Measurements from ENCODE around the gene KRT72.

Gene KRT72

DNA sequence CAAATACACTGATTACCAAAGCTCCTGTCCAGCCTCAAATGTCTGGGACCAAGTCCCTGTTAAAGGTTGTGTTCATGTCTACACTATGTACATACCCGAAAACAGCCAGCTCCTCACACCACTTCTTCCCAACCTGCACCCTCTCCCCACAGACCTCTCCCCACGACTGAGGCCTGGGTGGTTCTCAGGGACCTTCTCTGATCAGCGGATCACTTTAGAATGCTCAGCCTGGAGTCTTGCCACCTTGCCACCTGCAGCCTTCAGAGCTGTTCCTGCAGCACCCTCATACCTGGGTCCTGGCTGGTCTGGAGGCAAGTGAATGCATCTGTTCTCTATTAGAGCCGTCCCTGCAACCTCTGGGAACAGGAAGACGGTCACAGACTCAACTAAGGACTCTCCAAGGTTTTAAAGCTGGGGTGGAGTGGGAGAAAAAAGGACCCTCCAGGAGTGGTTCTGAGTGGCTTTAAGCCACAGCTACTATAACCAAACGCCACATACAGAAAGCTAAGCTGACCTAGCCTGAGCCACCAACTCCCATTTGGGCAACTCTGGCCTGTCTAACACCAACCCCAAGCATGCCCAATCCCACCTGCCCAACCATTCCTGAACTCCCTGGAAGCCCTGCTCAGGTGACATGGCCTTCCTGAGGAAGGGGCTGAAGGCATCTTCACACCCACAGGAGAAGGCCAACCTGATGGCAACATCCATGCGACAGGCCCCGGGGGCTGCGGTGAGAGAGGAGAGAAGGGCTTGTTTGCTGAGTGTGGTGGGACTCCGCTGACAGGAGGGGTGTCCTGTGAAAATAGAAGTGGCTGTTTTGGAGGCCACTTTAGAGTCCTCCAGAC lies 42.2 kb upstream of the KRT72 start:
- DNase-seq (ENCODE audit: insufficient read length, low spot score) (no peak), FAIRE-seq (no peak)
- TF ChIP-seq POU2F2 (IDR thresholded peaks at IDR 0.05; ENCODE audit: low read depth, low read length) (no peak), POLR2A (IDR thresholded peaks at IDR 0.05; ENCODE audit: low read depth, low read length) (no peak), SPI1 (IDR thresholded peaks at IDR 0.05; ENCODE audit: low read depth, low read length) (no peak), TAF1 (IDR thresholded peaks at IDR 0.05; ENCODE audit: low read depth, low read length) (no peak), PAX5 (IDR thresholded peaks at IDR 0.05; ENCODE audit: insufficient read depth, low read length, severe bottlenecking) (no peak)

DNA sequence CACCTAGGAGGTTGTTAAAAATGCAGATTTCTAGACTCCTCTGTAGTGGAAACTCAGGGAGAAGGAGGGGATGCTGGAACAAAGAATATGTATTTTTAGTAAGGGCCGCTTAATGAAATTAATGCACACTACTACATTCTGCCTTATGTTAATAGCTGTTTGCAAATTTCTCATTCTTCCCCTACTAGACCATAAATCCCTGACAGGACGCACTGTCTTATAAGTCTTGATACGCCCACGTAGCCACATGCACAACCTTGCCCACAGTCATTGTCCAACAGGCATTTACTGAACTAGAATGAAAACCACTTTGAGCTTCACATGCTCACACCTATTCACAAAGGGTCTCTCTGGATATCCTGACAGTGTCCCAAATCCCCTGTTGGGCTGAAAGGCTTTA lies 40.2 kb upstream of the KRT72 start:
- FAIRE-seq (no peak), DNase-seq (ENCODE audit: insufficient read length, low spot score) (no peak)
- TF ChIP-seq POU2F2 (IDR thresholded peaks at IDR 0.05; ENCODE audit: low read depth, low read length), result no peak
- no peak for TF ChIP-seq POLR2AphosphoS5 (IDR thresholded peaks at IDR 0.05; ENCODE audit: low read depth, low read length)
- TF ChIP-seq SPI1 (IDR thresholded peaks at IDR 0.05; ENCODE audit: low read depth, low read length), result no peak
- TF ChIP-seq POLR2A (IDR thresholded peaks at IDR 0.05; ENCODE audit: low read depth, low read length), result no peak
- no peak for TF ChIP-seq TAF1 (IDR thresholded peaks at IDR 0.05; ENCODE audit: low read depth, low read length)
- no peak for TF ChIP-seq PAX5 (IDR thresholded peaks at IDR 0.05; ENCODE audit: insufficient read depth, low read length, severe bottlenecking)

- no peak for TF ChIP-seq PAX5 (IDR thresholded peaks at IDR 0.05; ENCODE audit: insufficient read depth, low read length, severe bottlenecking)
- TF ChIP-seq POU2F2 (IDR thresholded peaks at IDR 0.05; ENCODE audit: low read depth, low read length), result no peak
- no peak for TF ChIP-seq POLR2AphosphoS5 (IDR thresholded peaks at IDR 0.05; ENCODE audit: low read depth, low read length)
- no peak for TF ChIP-seq POLR2A (IDR thresholded peaks at IDR 0.05; ENCODE audit: low read depth, low read length)
- TF ChIP-seq SPI1 (IDR thresholded peaks at IDR 0.05; ENCODE audit: low read depth, low read length), result no peak
- no peak for TF ChIP-seq TAF1 (IDR thresholded peaks at IDR 0.05; ENCODE audit: low read depth, low read length)
Observed at GRCh38 chr12:52637299-52637698, 36.0 kb upstream of the KRT72 start.

DNA sequence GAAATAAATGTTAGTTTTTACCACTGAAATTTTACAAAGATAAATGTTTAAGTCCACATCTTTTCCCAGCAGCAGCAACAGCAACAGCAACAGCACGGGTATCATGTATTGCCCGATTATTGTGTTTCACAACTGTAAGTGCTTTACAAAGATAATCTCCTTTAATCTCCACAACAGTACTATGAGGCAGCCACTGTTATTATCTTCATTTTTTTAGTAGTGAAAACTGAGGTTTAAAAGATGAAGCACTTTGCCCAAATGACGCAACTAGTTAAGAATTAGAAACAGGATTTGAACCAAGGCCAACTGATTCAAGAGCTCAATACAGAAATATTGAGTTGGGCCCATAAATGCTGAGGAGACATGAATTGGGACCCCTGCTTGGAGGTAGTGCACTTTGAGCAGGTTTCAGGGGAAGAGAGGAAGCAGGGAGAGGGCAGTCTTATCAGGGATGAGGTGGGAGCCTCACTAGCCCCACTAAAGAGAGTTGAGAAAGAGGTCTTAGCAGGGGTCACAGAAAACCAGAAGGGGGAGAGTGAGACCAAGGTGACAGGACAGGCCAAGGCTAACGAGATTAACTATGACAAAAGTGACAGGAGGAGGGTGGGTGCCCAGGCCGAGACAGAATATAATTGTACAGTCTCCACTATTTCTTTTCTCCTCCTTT lies 35.5 kb upstream of the KRT72 start:
- FAIRE-seq (no peak), DNase-seq (ENCODE audit: insufficient read length, low spot score) (no peak)
- TF ChIP-seq PAX5 (IDR thresholded peaks at IDR 0.05; ENCODE audit: insufficient read depth, low read length, severe bottlenecking) (no peak), POU2F2 (IDR thresholded peaks at IDR 0.05; ENCODE audit: low read depth, low read length) (no peak), POLR2AphosphoS5 (IDR thresholded peaks at IDR 0.05; ENCODE audit: low read depth, low read length) (no peak), SPI1 (IDR thresholded peaks at IDR 0.05; ENCODE audit: low read depth, low read length) (no peak), POLR2A (IDR thresholded peaks at IDR 0.05; ENCODE audit: low read depth, low read length) (no peak), TAF1 (IDR thresholded peaks at IDR 0.05; ENCODE audit: low read depth, low read length) (no peak)

More at GRCh38 chr12:52637299-52637698, 36.0 kb upstream of the KRT72 start:
- DNase-seq (ENCODE audit: insufficient read length, low spot score) (no peak), FAIRE-seq (no peak)

DNA sequence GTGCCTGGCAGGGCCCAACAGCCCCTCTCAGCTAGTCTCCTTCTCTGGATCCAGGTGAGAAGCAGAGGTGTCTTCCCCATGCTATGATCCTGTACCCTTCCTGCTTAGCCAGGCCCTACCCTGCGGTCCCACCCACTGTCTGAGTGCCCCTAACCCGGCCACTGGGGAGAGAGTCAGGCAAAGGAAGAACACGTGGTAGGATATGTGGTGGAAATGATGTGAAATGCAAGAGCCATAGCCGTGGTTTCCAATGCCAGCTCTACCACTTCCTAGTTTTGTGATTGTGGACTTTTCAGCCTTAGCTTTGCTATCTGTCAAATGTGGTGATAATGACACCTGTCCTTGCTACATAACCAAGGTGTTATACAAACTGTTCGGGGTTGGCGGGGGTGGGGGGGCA lies 34.9 kb upstream of the KRT72 start:
- no peak for TF ChIP-seq POLR2A (IDR thresholded peaks at IDR 0.05; ENCODE audit: low read depth, low read length)
- no peak for TF ChIP-seq SPI1 (IDR thresholded peaks at IDR 0.05; ENCODE audit: low read depth, low read length)
- TF ChIP-seq POLR2AphosphoS5 (IDR thresholded peaks at IDR 0.05; ENCODE audit: low read depth, low read length), result no peak
- no peak for TF ChIP-seq POU2F2 (IDR thresholded peaks at IDR 0.05; ENCODE audit: low read depth, low read length)
- TF ChIP-seq TAF1 (IDR thresholded peaks at IDR 0.05; ENCODE audit: low read depth, low read length), result no peak
- TF ChIP-seq PAX5 (IDR thresholded peaks at IDR 0.05; ENCODE audit: insufficient read depth, low read length, severe bottlenecking), result no peak
- DNase-seq (ENCODE audit: insufficient read length, low spot score), result no peak
- no peak for FAIRE-seq

DNA sequence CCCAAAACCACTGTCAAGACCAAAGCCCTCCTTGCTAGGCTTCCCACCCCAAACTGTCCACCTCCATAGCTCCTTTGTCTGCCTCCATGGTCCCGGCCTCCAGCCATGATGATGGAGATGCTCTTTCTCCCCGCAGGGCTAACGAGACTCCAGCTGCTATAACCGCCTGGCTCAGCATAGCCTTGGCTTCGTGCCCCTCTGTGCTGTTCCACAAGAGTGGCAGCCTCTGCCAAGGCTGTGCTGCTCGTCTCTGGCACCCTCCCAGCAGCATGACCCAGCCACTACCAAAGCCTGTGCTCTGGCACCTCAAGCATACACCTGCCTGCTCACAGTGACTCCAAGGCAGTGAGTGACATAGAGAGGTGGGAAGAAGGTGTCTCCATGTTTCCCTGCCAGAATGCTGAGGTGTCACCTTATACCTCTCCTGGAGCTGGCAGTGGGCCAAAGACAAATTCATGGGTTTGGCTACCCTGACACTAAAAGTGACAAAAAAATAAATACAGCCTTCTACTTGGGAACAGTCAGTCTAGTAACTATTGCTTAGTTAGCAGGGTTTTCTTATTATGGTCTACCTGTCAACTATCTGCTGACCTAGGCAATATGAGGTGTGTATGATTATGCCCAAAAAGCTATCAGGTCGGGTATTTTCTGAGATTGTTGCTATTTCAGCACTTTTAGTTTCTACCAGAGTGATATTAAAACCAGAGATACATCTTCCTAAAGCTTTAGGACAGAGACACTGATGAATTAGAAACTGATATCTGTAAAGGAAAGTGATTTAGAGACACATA lies 33.2 kb upstream of the KRT72 start:
- TF ChIP-seq TAF1 (IDR thresholded peaks at IDR 0.05; ENCODE audit: low read depth, low read length) (no peak), POLR2A (IDR thresholded peaks at IDR 0.05; ENCODE audit: low read depth, low read length) (no peak), PAX5 (IDR thresholded peaks at IDR 0.05; ENCODE audit: insufficient read depth, low read length, severe bottlenecking) (no peak), SPI1 (IDR thresholded peaks at IDR 0.05; ENCODE audit: low read depth, low read length) (no peak), POLR2AphosphoS5 (IDR thresholded peaks at IDR 0.05; ENCODE audit: low read depth, low read length) (no peak)
- FAIRE-seq (no peak), DNase-seq (ENCODE audit: insufficient read length, low spot score) (no peak)

- no peak for TF ChIP-seq POLR2AphosphoS5 (IDR thresholded peaks at IDR 0.05; ENCODE audit: low read depth, low read length)
- no peak for TF ChIP-seq POLR2A (IDR thresholded peaks at IDR 0.05; ENCODE audit: low read depth, low read length)
- FAIRE-seq (no peak), DNase-seq (ENCODE audit: insufficient read length, low spot score) (no peak)
Observed at GRCh38 chr12:52633383-52633782, 32.1 kb upstream of the KRT72 start.

- no peak for TF ChIP-seq TAF1 (IDR thresholded peaks at IDR 0.05; ENCODE audit: low read depth, low read length)
- no peak for TF ChIP-seq SPI1 (IDR thresholded peaks at IDR 0.05; ENCODE audit: low read depth, low read length)
- TF ChIP-seq PAX5 (IDR thresholded peaks at IDR 0.05; ENCODE audit: insufficient read depth, low read length, severe bottlenecking), result no peak
- TF ChIP-seq POU2F2 (IDR thresholded peaks at IDR 0.05; ENCODE audit: low read depth, low read length), result no peak
- no peak for TF ChIP-seq POLR2A (IDR thresholded peaks at IDR 0.05; ENCODE audit: low read depth, low read length)
- no peak for TF ChIP-seq POLR2AphosphoS5 (IDR thresholded peaks at IDR 0.05; ENCODE audit: low read depth, low read length)
- DNase-seq (ENCODE audit: insufficient read length, low spot score) (no peak), FAIRE-seq (no peak)
Observed at GRCh38 chr12:52632656-52633055, 31.4 kb upstream of the KRT72 start.

All from GM12891 (cell line).